HEK293 (cell line): ENCODE results near the gene ZBED4.

Experiments
- BCL6B ChIP-seq: fragments of 450-650 bp; formaldehyde crosslinking; IDR thresholded peaks from 2 replicates; pipeline ENCODE4 v1.5.1; 2017; ENCODE audit warnings: missing biosample characterization, missing genetic modification characterization
- CTCF ChIP-seq: fragments of 450-650 bp; formaldehyde crosslinking; IDR thresholded peaks from 2 replicates; pipeline ENCODE4 v1.5.1; 2016; ENCODE audit warnings: missing biosample characterization, missing genetic modification characterization
- KLF10 ChIP-seq: fragments of 450-650 bp; IDR thresholded peaks from 2 replicates; pipeline ENCODE4 v1.5.1; 2018; ENCODE audit warnings: missing biosample characterization, mild to moderate bottlenecking, missing genetic modification characterization
- REST ChIP-seq: fragments of 450-650 bp; formaldehyde crosslinking; IDR thresholded peaks from 2 replicates; pipeline ENCODE4 v1.5.1; 2016; ENCODE audit warnings: missing biosample characterization, missing genetic modification characterization
- ZNF112 ChIP-seq: fragments of 450-650 bp; formaldehyde crosslinking; IDR thresholded peaks from 2 replicates; pipeline ENCODE4 v1.5.0; 2017; ENCODE audit warnings: missing biosample characterization, missing genetic modification characterization
- ZNF184 ChIP-seq: fragments of 450-650 bp; IDR thresholded peaks from 2 replicates; pipeline ENCODE4 v1.5.1; 2018; ENCODE audit warnings: missing biosample characterization, mild to moderate bottlenecking, missing genetic modification characterization
- ZNF19 ChIP-seq: fragments of 450-650 bp; formaldehyde crosslinking; IDR thresholded peaks from 2 replicates; pipeline ENCODE4; 2016; ENCODE audit warnings: missing biosample characterization, missing genetic modification characterization, low read depth
- ZNF274 ChIP-seq, 2 experiments: fragments of 200-500 bp in 1 of 2; fragments of 450-650 bp in 1 of 2; sonication (Bioruptor generic) in 1 of 2; formaldehyde crosslinking in 1 of 2; IDR thresholded peaks; 2 replicates each; pipeline versions ENCODE4 v1.5.1 to v1.6.1; 2014 to 2016; ENCODE audit warnings: borderline replicate concordance in 1 of 2, inconsistent platforms in 1 of 2, low read length in 1 of 2, missing biosample characterization in 1 of 2, missing genetic modification characterization in 1 of 2
- ZNF302 ChIP-seq: fragments of 450-650 bp; formaldehyde crosslinking; IDR thresholded peaks from 2 replicates; pipeline ENCODE4 v1.5.1; 2016; ENCODE audit warnings: missing biosample characterization, missing genetic modification characterization, low read depth
- ZNF514 ChIP-seq: fragments of 450-650 bp; formaldehyde crosslinking; IDR thresholded peaks from 2 replicates; pipeline ENCODE4 v1.5.1; 2016; ENCODE audit warnings: missing biosample characterization, missing genetic modification characterization
- ZNF548 ChIP-seq: fragments of 450-650 bp; formaldehyde crosslinking; IDR thresholded peaks from 2 replicates; pipeline ENCODE4 v1.5.1; 2016; ENCODE audit warnings: missing biosample characterization, missing genetic modification characterization
- ZNF639 ChIP-seq: fragments of 450-650 bp; formaldehyde crosslinking; IDR thresholded peaks from 2 replicates; pipeline ENCODE4 v1.5.1; 2016; ENCODE audit warnings: missing biosample characterization, missing genetic modification characterization

- no peak for TF ChIP-seq BCL6B (tag by site-specific recombination)
- TF ChIP-seq ZNF639: no peak
- no peak for TF ChIP-seq ZNF112 (tag by site-specific recombination)
- TF ChIP-seq REST (tag by site-specific recombination): no peak
- no peak for TF ChIP-seq CTCF
- no peak for TF ChIP-seq ZNF302 (tag by site-specific recombination)
- no peak for TF ChIP-seq KLF10 (tag by site-specific recombination)
- TF ChIP-seq ZNF184 (tag by site-specific recombination): no peak
- no peak for TF ChIP-seq ZNF548
- no peak for TF ChIP-seq ZNF514 (tag by site-specific recombination)
- TF ChIP-seq ZNF19: no peak
- no peak for TF ChIP-seq ZNF274 (IDR thresholded peaks at IDR 0.05; ENCODE audit: low read length)
- TF ChIP-seq ZNF274 (tag by site-specific recombination; IDR thresholded peaks at IDR 0.05; ENCODE audit: borderline replicate concordance): no peak
Measured at GRCh38 chr22:49885281-49885680, 31.6 kb downstream of the ZBED4 start.
